GM12873 (cell line): ENCODE results near the gene SNU13.

Experiments used
- CTCF ChIP-seq: IDR thresholded peaks from 2 replicates; pipeline ENCODE4 v1.5.1; 2012; ENCODE audit warnings: low read depth, mild to moderate bottlenecking, moderate library complexity, low read length, control low read depth; ENCODE audit not compliant: insufficient read depth; ENCODE audit errors: missing control alignments

Gene SNU13

GRCh38 chr22:41687901-41688364 lies 734 bp downstream of the SNU13 start:
- no peak for TF ChIP-seq CTCF

GRCh38 chr22:41684194-41684593 lies 4.5 kb downstream of the SNU13 start:
- TF ChIP-seq CTCF, result no peak

- TF ChIP-seq CTCF, result no peak
Measured at GRCh38 chr22:41683616-41684015, 5.1 kb downstream of the SNU13 start.

- no peak for TF ChIP-seq CTCF
Measured at GRCh38 chr22:41683052-41683451, 5.6 kb downstream of the SNU13 start.

- no peak for TF ChIP-seq CTCF
Measured at GRCh38 chr22:41682033-41682807, 6.4 kb downstream of the SNU13 start.

- no peak for TF ChIP-seq CTCF
Measured at GRCh38 chr22:41681616-41682015, 7.1 kb downstream of the SNU13 start.

- no peak for TF ChIP-seq CTCF
Measured at GRCh38 chr22:41676134-41676533, 12.5 kb downstream of the SNU13 start.
